ENCODE results near the gene PTPRG.

PTPRG gene

GRCh38 chr3:61645148-61645547 is 83.8 kb downstream of the PTPRG start:
- no peak for TF ChIP-seq CTCF (IDR thresholded peaks at IDR 0.05; ENCODE audit: low read depth, low read length, missing control alignments)
- no peak for DNase-seq (ENCODE audit: extremely low read depth, low read depth)
- no peak overlapping the region for H3K4me3 ChIP-seq (replicated peaks; ENCODE audit: low read depth, low read length)

GRCh38 chr3:61646360-61646759 is 85.0 kb downstream of the PTPRG start:
- TF ChIP-seq CTCF (IDR thresholded peaks at IDR 0.05; ENCODE audit: low read depth, low read length, missing control alignments) = no peak
- H3K4me3 ChIP-seq (replicated peaks; ENCODE audit: low read depth, low read length) = no peak overlapping the region
- no peak for DNase-seq (ENCODE audit: extremely low read depth, low read depth)

- TF ChIP-seq CTCF (IDR thresholded peaks at IDR 0.05; ENCODE audit: low read depth, low read length, missing control alignments) = no peak
- DNase-seq (ENCODE audit: extremely low read depth, low read depth) = no peak
- no peak overlapping the region for H3K4me3 ChIP-seq (replicated peaks; ENCODE audit: low read depth, low read length)
Measured at GRCh38 chr3:61646851-61647525, 85.6 kb downstream of the PTPRG start.

GRCh38 chr3:61648481-61648880 is 87.1 kb downstream of the PTPRG start:
- no peak for TF ChIP-seq CTCF (IDR thresholded peaks at IDR 0.05; ENCODE audit: low read depth, low read length, missing control alignments)
- no peak overlapping the region for H3K4me3 ChIP-seq (replicated peaks; ENCODE audit: low read depth, low read length)
- no peak for DNase-seq (ENCODE audit: extremely low read depth, low read depth)

- H3K4me3 ChIP-seq (replicated peaks; ENCODE audit: low read depth, low read length) = no peak overlapping the region
- no peak for DNase-seq (ENCODE audit: extremely low read depth, low read depth)
- no peak for TF ChIP-seq CTCF (IDR thresholded peaks at IDR 0.05; ENCODE audit: low read depth, low read length, missing control alignments)
Measured at GRCh38 chr3:61649381-61650170, 88.2 kb downstream of the PTPRG start.

- TF ChIP-seq CTCF (IDR thresholded peaks at IDR 0.05; ENCODE audit: low read depth, low read length, missing control alignments) = no peak
- DNase-seq (ENCODE audit: extremely low read depth, low read depth) = peak; percentile 75
- H3K4me3 ChIP-seq (replicated peaks; ENCODE audit: low read depth, low read length) = no peak overlapping the region
Measured at GRCh38 chr3:61650276-61650675, 88.9 kb downstream of the PTPRG start.
